ENCODE data around the gene RCN2.

DNA sequence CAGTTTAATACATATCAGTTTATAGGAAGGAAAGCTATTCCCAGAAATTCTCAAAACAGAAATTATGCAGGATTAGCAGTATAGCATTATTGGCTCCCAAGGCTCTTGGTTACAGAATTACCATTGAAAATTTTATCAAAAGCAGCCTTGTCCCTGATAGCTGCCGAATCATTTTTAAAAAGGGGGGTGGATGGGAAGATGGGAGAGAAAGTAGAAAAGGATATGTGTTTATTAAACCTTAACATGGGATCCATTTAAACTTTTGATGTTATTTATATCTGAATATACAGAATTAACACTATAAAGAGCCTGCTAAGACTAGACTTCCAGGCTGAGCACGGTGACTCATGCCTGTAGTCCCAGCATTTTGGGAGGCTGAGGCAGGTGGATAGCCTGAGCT, 10.8 kb downstream of the RCN2 start:
- TF ChIP-seq POLR2A (IDR thresholded peaks at IDR 0.05; ENCODE audit: low read depth, low read length) (no peak), POLR2AphosphoS5 (IDR thresholded peaks at IDR 0.05; ENCODE audit: low read depth, low read length) (no peak), TAF1 (IDR thresholded peaks at IDR 0.05; ENCODE audit: borderline replicate concordance, low read depth, low read length) (no peak)

Data from GM12892 (cell line).